BLaER1 treated with 17β-estradiol and CSF1 and Interleukin-3, amounts not matched to agents 10 nM and 100 nM (cell line): ENCODE data around the gene SIRPA.

Experiments
- H3K27ac ChIP-seq, 11 experiments: shearing (Covaris generic); formaldehyde crosslinking; 2 replicates each; pipeline ENCODE4 v1.8.1; 2022
- H3K27me3 ChIP-seq, 11 experiments: shearing (Covaris generic); formaldehyde crosslinking; 2 replicates each; pipeline ENCODE4 v1.8.1; 2022
- H3K36me3 ChIP-seq, 11 experiments: shearing (Covaris generic); formaldehyde crosslinking; 2 replicates each; pipeline ENCODE4 v1.8.1; 2022
- H3K4me1 ChIP-seq, 10 experiments: shearing (Covaris generic); formaldehyde crosslinking; 2 replicates each; pipeline ENCODE4 v1.8.1; 2022
- H3K4me2 ChIP-seq, 11 experiments: shearing (Covaris generic); formaldehyde crosslinking; 2 replicates each; pipeline ENCODE4 v1.8.1; 2022
- H3K4me3 ChIP-seq, 10 experiments: shearing (Covaris generic); formaldehyde crosslinking; 2 replicates each; pipeline ENCODE4 v1.8.1; 2022
- H3K9ac ChIP-seq, 11 experiments: shearing (Covaris generic); formaldehyde crosslinking; 2 replicates each; pipeline ENCODE4 v1.8.1; 2022
- H3K9me3 ChIP-seq, 11 experiments: shearing (Covaris generic); formaldehyde crosslinking; replicated peaks in 1 of 11; 2 replicates each; pipeline ENCODE4 v1.8.1; 2022
- H4K20me1 ChIP-seq, 11 experiments: shearing (Covaris generic); formaldehyde crosslinking; 2 replicates each; pipeline ENCODE4 v1.8.1; 2022
- Cebpa-rat ChIP-seq, 11 experiments: shearing (Covaris generic); IDR thresholded peaks; 2 replicates each; pipeline ENCODE4 v1.8.1; 2022

SIRPA gene

DNA sequence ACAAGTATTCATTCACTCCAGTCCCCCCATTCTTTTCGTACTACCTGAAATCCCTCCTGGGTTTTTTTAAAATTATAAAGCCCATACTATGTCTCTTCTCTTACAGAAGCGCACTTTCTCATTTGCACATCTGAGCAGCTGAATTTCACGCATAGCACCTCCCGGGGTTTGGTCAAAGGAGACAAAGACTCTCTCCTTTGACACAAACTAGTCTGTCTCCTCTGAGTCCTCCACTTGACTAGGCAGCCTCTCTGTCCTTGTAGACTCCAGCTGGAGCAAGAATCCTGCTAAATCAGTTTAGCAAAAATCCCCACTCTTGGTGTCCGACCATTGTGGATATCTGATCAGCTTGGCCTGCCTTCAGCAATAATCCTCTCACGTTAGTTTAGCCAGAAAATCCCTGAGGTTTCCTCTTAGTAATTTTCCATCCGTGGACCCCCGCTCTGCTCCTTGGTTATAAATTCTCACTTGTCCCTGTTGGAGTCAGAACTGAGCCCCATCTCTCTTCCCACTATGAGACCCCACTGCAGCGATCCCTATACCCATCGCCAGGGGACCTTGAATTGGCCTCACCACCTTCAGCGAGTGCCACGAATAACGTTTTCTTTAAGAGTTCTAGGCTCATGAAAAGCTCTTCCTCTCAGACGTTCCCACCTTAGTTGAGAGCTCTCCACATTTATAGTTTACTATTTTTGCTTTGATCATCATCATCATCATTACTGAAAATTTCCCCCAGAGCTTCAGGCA, 69.6 kb downstream of the SIRPA start:
- peak overlapping the region; percentile 54 to 76 (median 74); a peak in 21 of 22 replicates for H3K9ac ChIP-seq
- no peaks in the 10 kb centered on the region for H4K20me1 ChIP-seq
- H3K9me3 ChIP-seq: peaks cover 0 to 6% (median 0%) of the 10 kb centered on the region in 11 experiments; a peak in 3 of 22 replicates
- TF ChIP-seq Cebpa-rat (IDR thresholded peaks at IDR 0.05): no peak
- peak overlapping the region; percentile 60 to 89 (median 87) for H3K27ac ChIP-seq
- no peaks in the 10 kb centered on the region for H3K36me3 ChIP-seq
- H3K4me1 ChIP-seq: peaks cover 33 to 87% (median 56%) of the 10 kb centered on the region in 10 experiments
- H3K27me3 ChIP-seq: no peaks in the 10 kb centered on the region
- peak overlapping the region in 9 of 10 experiments; percentile 28 to 63 (median 46); a peak in 14 of 20 replicates for H3K4me3 ChIP-seq
- H3K4me2 ChIP-seq: peak overlapping the region; percentile 64 to 97 (median 90)

DNA sequence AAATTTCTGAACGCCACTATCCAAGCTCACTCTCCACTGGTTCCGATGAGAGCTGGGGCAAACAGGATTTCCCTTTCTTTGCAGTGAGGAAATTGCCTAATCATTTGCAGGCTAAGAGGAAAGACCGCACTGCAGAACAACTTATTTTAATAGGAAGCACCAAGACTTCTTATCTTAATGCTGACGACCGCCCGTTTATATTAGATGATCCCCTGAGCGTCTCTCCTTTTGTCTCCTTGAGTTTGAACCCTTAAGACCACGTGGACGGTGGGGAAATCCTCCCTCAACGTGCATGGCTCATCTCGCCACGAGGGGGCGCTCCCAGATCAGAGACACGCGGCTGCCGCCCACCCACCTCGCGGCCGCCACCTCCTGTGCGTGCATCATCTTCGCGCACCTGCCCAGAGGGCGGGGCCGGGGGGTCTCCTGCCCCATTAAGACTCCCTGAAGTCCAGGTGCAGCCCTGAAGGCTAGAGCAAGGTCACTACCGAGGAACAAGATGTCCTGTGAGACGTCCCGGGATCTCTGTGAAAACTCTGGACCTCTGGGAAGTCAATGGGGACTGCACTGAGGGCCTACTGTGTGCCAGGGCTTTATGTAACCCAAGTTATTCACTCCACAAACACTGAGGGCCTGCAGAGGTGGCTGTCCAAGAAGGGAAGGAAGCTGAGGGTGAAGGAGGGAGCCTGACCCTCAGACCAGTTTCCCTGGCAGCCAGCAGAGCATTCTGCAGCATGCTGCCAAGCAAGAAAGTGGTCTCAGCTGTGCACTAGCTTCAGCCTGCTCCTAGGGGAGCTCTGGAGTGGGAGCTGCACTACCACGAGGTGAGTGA, 70.5 kb downstream of the SIRPA start:
- H3K4me1 ChIP-seq: peaks cover 33 to 87% (median 56%) of the 10 kb centered on the region in 10 experiments

DNA sequence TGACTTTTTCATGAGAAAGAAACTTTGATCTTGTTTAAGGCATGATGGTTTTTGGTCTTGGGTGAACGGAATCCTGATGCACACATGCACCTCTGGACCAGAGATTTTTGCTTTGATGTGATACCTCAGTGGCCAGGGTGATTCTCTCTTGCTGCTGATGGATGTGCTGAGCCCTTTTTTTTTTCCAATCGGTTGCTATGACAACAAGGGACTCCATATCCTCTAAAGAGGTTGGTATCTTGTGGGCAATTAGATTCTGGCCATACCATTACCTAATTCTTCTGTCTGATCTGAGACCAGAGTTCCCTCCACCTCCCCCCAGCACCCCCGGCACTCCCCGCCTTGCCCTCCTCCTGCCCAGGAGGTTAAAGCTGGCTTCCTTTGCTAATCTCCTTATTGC, 73.8 kb downstream of the SIRPA start:
- Histone ChIP-seq H3K9ac (no peak overlapping the region), H3K4me3 (no peak overlapping the region), H4K20me1 (no peaks in the 10 kb centered on the region), H3K27me3 (no peaks in the 10 kb centered on the region), H3K27ac (no peak overlapping the region), H3K4me1 (peaks cover 27 to 59% (median 42%) of the 10 kb centered on the region in 10 experiments), H3K36me3 (no peaks in the 10 kb centered on the region), H3K4me2 (peak overlapping the region in 6 of 11 experiments; percentile 52 to 96 (median 94); a peak in 8 of 22 replicates), H3K9me3 (no peaks in the 10 kb centered on the region)
- TF ChIP-seq Cebpa-rat (IDR thresholded peaks at IDR 0.05): no peak

More for the DNA sequence above, 70.5 kb downstream of the SIRPA start:
- no peaks in the 10 kb centered on the region for H3K27me3 ChIP-seq
- peak overlapping the region in 9 of 10 experiments; percentile 28 to 63 (median 46); a peak in 18 of 20 replicates for H3K4me3 ChIP-seq
- H3K9me3 ChIP-seq: no peaks in the 10 kb centered on the region; a peak in 1 of 22 replicates
- peak overlapping the region; percentile 64 to 97 (median 90) for H3K4me2 ChIP-seq
- H4K20me1 ChIP-seq: no peaks in the 10 kb centered on the region
- peak overlapping the region; percentile 54 to 76 (median 74) for H3K9ac ChIP-seq
- H3K36me3 ChIP-seq: no peaks in the 10 kb centered on the region
- TF ChIP-seq Cebpa-rat (IDR thresholded peaks at IDR 0.05): peak; percentile 47 to 91 (median 82); a peak in 19 of 22 replicates
- H3K27ac ChIP-seq: peak overlapping the region; percentile 60 to 89 (median 87); a peak in 21 of 22 replicates

DNA sequence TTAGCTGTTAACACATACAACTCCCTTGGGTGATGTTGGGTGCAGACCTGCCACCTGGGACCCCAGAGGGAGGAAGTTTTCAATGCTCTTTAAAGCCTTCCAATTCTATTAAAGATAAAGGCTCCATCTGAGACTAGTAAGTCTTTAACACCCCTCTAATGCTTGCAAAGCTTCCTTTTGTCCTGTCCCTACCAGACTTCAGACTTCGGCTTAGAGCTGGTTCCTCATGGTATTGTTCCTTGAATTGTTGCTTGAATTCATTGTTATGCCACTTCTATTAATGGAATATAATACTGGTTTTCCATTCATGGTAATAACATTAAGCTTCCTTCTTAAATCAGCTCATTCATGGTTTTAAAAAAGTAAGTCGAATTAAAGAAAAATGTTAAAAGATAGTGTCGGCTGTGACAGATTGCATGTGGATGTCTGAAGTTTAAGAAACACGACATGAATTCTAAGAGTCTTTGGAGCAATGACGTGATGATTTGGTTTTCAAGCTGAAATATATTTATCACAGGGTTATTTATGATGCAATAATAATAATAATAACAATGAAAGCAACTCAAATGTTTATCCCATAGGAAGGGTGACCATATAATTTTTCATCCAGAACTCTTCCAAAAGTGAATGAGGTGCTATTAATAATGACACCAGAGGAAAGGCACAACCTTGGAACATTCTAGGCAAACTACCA, 76.8 kb downstream of the SIRPA start:
- Histone ChIP-seq H4K20me1 (no peaks in the 10 kb centered on the region), H3K9me3 (no peaks in the 10 kb centered on the region), H3K4me2 (peak overlapping the region in 5 of 11 experiments; percentile 5 to 33 (median 24); a peak in 4 of 22 replicates), H3K36me3 (no peaks in the 10 kb centered on the region), H3K4me1 (peaks cover 4 to 29% (median 12%) of the 10 kb centered on the region in 10 experiments; a peak in 16 of 20 replicates), H3K27ac (no peak overlapping the region), H3K4me3 (no peak overlapping the region), H3K9ac (no peak overlapping the region), H3K27me3 (no peaks in the 10 kb centered on the region)
- TF ChIP-seq Cebpa-rat (IDR thresholded peaks at IDR 0.05): 0 out of 22 replicates have a peak, but pooled peaks of 1 of the 11 experiments have one; percentile 11

DNA sequence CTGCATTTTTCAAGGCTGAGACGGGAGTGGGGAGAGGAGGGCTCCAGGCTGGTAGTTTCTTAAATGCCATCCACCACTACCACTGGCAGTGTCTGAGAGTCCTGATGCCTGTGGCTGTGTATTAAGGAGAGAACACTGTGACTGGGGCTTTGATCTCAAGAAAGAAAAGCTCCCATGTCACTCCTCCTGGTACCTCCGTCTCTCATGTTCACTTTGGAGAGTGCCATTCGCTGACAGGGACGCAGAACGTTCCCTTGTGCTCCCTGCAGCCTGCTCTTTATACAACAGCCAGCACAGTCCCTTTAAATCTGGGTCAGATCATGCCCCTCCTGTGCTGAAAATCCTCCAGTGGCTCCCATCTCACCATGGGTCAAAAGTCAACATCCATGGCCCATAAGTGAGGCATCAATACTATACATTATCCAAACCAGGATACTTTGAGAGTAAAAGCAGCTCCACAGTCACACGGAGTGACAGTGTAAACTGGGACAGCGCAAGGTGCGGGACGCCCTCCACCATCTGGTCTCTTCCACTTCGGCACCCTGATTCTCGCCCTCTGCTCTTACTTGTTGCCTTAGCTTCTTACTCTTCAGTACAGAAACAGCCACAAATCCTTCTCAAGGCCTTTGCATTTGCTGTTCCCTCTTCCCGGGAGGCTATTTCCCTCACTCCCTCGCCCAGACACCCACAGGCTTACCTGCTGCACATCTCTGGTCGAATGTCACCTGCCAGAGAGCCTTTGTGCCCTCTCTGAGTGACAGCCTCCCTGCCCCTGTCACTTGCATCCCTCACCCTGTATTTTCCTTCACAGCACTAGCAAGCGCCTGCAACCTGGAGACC, 78.6 kb downstream of the SIRPA start:
- Histone ChIP-seq H3K4me1 (peaks cover 2 to 14% (median 6%) of the 10 kb centered on the region in 10 experiments; a peak in 13 of 20 replicates), H3K36me3 (no peaks in the 10 kb centered on the region), H3K27ac (no peak overlapping the region), H3K9me3 (no peaks in the 10 kb centered on the region), H3K9ac (no peak overlapping the region), H4K20me1 (no peaks in the 10 kb centered on the region), H3K27me3 (no peaks in the 10 kb centered on the region), H3K4me3 (no peak overlapping the region), H3K4me2 (no peak overlapping the region)
- no peak for TF ChIP-seq Cebpa-rat (IDR thresholded peaks at IDR 0.05)

DNA sequence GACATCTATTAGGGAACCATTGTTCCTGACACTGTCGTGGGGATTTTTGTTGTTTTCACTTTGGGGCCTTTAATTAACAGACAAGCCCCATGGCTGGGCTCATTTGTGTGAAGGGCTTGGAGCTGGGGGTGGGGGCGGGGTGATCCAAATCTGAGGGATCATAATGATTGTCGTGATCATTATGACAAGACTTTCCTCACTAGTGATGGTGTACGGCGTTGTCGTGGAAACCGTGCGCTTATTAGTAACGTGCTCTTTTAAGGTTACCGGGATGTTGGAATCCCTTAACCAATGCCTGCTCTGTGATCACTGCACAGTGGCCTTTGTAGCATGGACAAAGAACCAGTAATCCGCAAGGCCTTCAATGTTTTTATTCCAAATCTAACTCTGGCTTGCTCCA, 80.1 kb downstream of the SIRPA start:
- H3K4me2 ChIP-seq: no peak overlapping the region
- no peak overlapping the region for H3K4me3 ChIP-seq
- no peak for TF ChIP-seq Cebpa-rat (IDR thresholded peaks at IDR 0.05)
- H3K4me1 ChIP-seq: peaks cover 0 to 6% (median 5%) of the 10 kb centered on the region in 10 experiments; a peak in 8 of 20 replicates
- H3K36me3 ChIP-seq: no peaks in the 10 kb centered on the region
- no peaks in the 10 kb centered on the region; a peak in 1 of 22 replicates for H4K20me1 ChIP-seq
- H3K9me3 ChIP-seq: no peaks in the 10 kb centered on the region
- H3K27ac ChIP-seq: no peak overlapping the region
- H3K9ac ChIP-seq: no peak overlapping the region
- H3K27me3 ChIP-seq: no peaks in the 10 kb centered on the region

DNA sequence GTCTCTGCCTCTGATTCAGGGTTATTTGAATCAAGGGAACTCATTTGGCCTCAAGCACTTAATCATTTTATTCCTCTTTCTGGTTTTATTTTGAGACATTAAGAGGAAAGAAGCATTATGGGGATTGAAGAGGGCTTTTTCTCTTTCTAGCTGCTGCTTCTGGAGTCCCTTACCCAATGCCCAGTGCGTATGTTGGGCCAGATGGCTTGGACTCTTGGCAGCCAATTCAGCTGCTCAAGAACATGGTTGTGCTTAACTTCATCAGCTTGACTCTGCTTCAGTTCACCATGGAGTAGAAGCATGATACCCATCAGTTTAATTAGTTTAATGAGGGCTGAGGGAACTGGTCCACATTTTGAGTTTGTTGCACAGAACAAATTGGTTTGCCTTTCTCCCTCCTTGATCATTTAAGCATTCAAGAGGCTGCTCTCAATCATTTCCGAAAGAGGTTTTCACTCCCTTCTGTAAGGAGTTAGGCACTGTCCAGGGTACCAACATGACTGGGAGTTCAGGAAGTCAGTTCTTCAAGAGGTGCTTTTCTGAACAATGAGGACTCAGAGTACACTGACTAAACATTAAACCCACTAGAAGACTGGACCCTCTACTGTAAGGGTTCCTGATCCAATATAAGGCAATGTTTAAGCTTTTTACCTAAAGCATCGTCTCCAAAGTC, 84.0 kb downstream of the SIRPA start:
- Histone ChIP-seq H3K27ac (no peak overlapping the region), H3K9me3 (no peaks in the 10 kb centered on the region), H3K36me3 (no peaks in the 10 kb centered on the region), H3K27me3 (no peaks in the 10 kb centered on the region), H3K9ac (no peak overlapping the region), H4K20me1 (peaks cover 0 to 7% (median 0%) of the 10 kb centered on the region in 11 experiments; a peak in 2 of 22 replicates), H3K4me1 (peaks cover 0 to 18% (median 12%) of the 10 kb centered on the region in 10 experiments; a peak in 12 of 20 replicates), H3K4me3 (no peak overlapping the region), H3K4me2 (no peak overlapping the region)
- TF ChIP-seq Cebpa-rat (IDR thresholded peaks at IDR 0.05): no peak
